B cell (primary cell): ENCODE data around the gene RNF149. TPM values are rescaled to one million over a fixed set of nuclear protein-coding genes. Genes with fewer than 3 reads are reported as not detected.

ENCODE experiments used
- ATAC-seq: fragments of 200-7000 bp; cut with Tn5 transposase; one replicate; pipeline ENCODE4 v1.10.0; 2021; ENCODE audit warnings: low read depth, mild to moderate bottlenecking, moderate number of reproducible peaks, moderate library complexity
- CTCF ChIA-PET: fragments of 350-600 bp; sonication (Branson Sonifier 250); formaldehyde crosslinking; loops from one replicate; lab custom pipeline; 2021; ENCODE audit warnings: antibody characterized with exemption, inconsistent platforms; lab: Charles Lee
- POLR2A ChIA-PET: fragments of 350-600 bp; sonication (Branson Sonifier 250); formaldehyde crosslinking; loops from one replicate; lab custom pipeline; 2021; ENCODE audit warnings: antibody characterized with exemption; lab: Charles Lee
- DNase-seq: peaks from one replicate; pipeline ENCODE4 v3.0.0; 2013
- H2AFZ ChIP-seq: 2 replicates; pipeline ENCODE4 v1.6.1; 2012; ENCODE audit warnings: mild to moderate bottlenecking, low read depth, low read length; ENCODE audit not compliant: insufficient read depth, poor library complexity, severe bottlenecking
- H3K27ac ChIP-seq, 2 donors: 1 replicate in 1 of 2; 2 replicates in 1 of 2; pipeline ENCODE4 v1.5.1; 2012 to 2013; ENCODE audit warnings: low read length in 2 of 2, mild to moderate bottlenecking in 2 of 2, moderate library complexity in 1 of 2
- H3K27me3 ChIP-seq, 4 experiments: fragments of 200-600 bp in 1 of 4; sonication (generic) in 1 of 4; replicated peaks in 1 of 4; 1 replicate in 2 of 4; 2 replicates in 2 of 4; pipeline versions ENCODE4 v1.6.1 to v1.7.0; 2013 to 2016; ENCODE audit warnings: low read length in 3 of 4, mild to moderate bottlenecking in 2 of 4, mixed read lengths in 1 of 4, moderate library complexity in 1 of 4; ENCODE audit not compliant: insufficient read depth in 4 of 4, control insufficient read depth in 3 of 4; ENCODE audit errors: control extremely low read depth in 1 of 4
- H3K36me3 ChIP-seq, 2 experiments: replicated peaks in 1 of 2; 1 replicate in 1 of 2; 2 replicates in 1 of 2; pipeline versions ENCODE4 v1.6.1 to v1.7.1; 2013; ENCODE audit warnings: low read length in 1 of 2; ENCODE audit not compliant: insufficient read depth in 2 of 2, control insufficient read depth in 1 of 2; ENCODE audit errors: control extremely low read depth in 1 of 2, extremely low read depth in 1 of 2
- H3K4me1 ChIP-seq, 2 donors: fragments of 200-600 bp in 1 of 2; sonication (generic) in 1 of 2; 1 replicate in 1 of 2; 2 replicates in 1 of 2; pipeline versions ENCODE4 v1.5.1 to v1.6.1; 2013 to 2017; ENCODE audit warnings: low read length in 2 of 2; ENCODE audit not compliant: control insufficient read depth in 2 of 2, insufficient read depth in 2 of 2
- H3K4me2 ChIP-seq: replicated peaks from 2 replicates; pipeline ENCODE3; 2012; ENCODE audit warnings: mild to moderate bottlenecking, low read depth, low read length; ENCODE audit not compliant: poor library complexity, severe bottlenecking
- H3K4me3 ChIP-seq, 5 experiments: fragments of 200-600 bp in 1 of 5; sonication (generic) in 1 of 5; 1 replicate in 3 of 5; 2 replicates in 2 of 5; pipeline versions ENCODE4 v1.5.1 to v1.7.0; 2011 to 2016; ENCODE audit warnings: low read length in 4 of 5, mild to moderate bottlenecking in 4 of 5, low read depth in 2 of 5, control low read depth in 1 of 5, moderate library complexity in 1 of 5; ENCODE audit not compliant: insufficient read depth in 1 of 5; ENCODE audit errors: control extremely low read depth in 1 of 5, extremely low read depth in 1 of 5
- H3K79me2 ChIP-seq: fragments of 200-600 bp; sonication (generic); one replicate; pipeline ENCODE4 v1.6.0; 2016; ENCODE audit warnings: low read length; ENCODE audit not compliant: control insufficient read depth, insufficient read depth
- H3K9ac ChIP-seq: fragments of 200-600 bp; sonication (generic); 2 replicates; pipeline ENCODE4 v1.6.1; 2017; ENCODE audit warnings: mild to moderate bottlenecking, low read length, moderate library complexity
- H3K9me3 ChIP-seq, 3 donors: one replicate each; pipeline versions ENCODE4 v1.6.1 to v1.7.1; 2013; ENCODE audit warnings: low read length in 2 of 3; ENCODE audit not compliant: control insufficient read depth in 2 of 3, insufficient read depth in 1 of 3; ENCODE audit errors: control extremely low read depth in 1 of 3
- H4K20me1 ChIP-seq: 2 replicates; pipeline ENCODE4 v1.6.0; 2012; ENCODE audit warnings: mild to moderate bottlenecking, low read length; ENCODE audit not compliant: insufficient read depth, control insufficient read depth, poor library complexity, severe bottlenecking
- H3K27ac Mint-ChIP-seq: one replicate; pipeline ENCODE4 v1.8.0; 2021; ENCODE audit warnings: mixed read lengths
- H3K27me3 Mint-ChIP-seq: one replicate; pipeline ENCODE4 v1.8.0; 2021; ENCODE audit warnings: mixed read lengths
- H3K4me1 Mint-ChIP-seq: one replicate; pipeline ENCODE4 v1.8.0; 2021; ENCODE audit warnings: mixed read lengths
- H3K4me3 Mint-ChIP-seq: one replicate; pipeline ENCODE4 v1.8.0; 2021; ENCODE audit warnings: mixed read lengths
- H3K9me3 Mint-ChIP-seq: one replicate; pipeline ENCODE4 v1.8.0; 2022; ENCODE audit warnings: mixed read lengths; ENCODE audit not compliant: insufficient read depth
- EZH2 ChIP-seq: IDR thresholded peaks from 2 replicates; pipeline ENCODE4 v1.6.1; 2012; ENCODE audit warnings: borderline replicate concordance, low read depth, mild to moderate bottlenecking, moderate library complexity, low read length; ENCODE audit not compliant: insufficient read depth, poor library complexity, severe bottlenecking
- WGBS: methylation state at CpG from one replicate; pipeline ENCODE4 v1.1.5; 2013; ENCODE audit warnings: missing lambda C conversion rate; ENCODE audit not compliant: insufficient coverage; 5-methylcytosine and 5-hydroxymethylcytosine counted together
- intact Hi-C: fragments of 100-400 bp; cut with micrococcal nuclease; formaldehyde crosslinking; loops from one replicate; pipeline ENCODE4 v1.10.0; 2022
- polyA plus RNA-seq: library from polyadenylated mRNA; depleted of rRNA; stranded (reverse); fragments of >200 nt; gene quantifications from 2 replicates; pipeline ENCODE4 v1.2.3, GENCODE V29; 2012
- total RNA-seq, 2 donors: library from RNA; stranded (reverse); fragments of 120-200 nt in 1 of 2; gene quantifications; 1 replicate in 1 of 2; 2 replicates in 1 of 2; pipeline versions ENCODE4 v1.2.3 to v1.2.4, GENCODE V29; 2013 to 2022
- TF ChIP-seq, protein P1 (sequence below): fragments of 200-600 bp; IDR thresholded peaks from one replicate; pipeline ENCODE4 v1.8.0; 2022; ENCODE audit warnings: antibody characterized with exemption, mild to moderate bottlenecking

The RNF149 gene
- total and polyA plus RNA-seq, 2 donors (not counting 1 experiment from before 2014, with no cell fraction given), result 28.2 to 71.6 TPM

DNA sequence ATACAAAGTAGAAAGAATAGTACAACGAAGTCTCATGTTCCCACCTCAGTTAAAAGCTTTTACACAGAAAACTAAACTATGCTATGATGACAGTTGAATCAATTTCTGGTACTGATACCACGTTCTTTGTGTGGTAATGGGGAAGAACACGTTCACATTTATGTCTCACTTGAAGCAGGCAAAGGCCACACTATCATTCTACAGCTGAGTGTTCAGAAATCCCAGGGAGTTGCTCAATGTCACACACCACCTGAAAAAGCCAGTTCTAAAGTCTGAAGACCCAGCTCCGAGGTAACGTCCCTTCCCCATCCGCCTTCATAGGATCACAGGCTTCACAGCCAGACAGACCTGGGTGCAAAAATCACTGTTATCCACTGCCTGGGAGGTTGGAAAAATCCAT is 8.9 kb downstream of the RNF149 start:
- intact Hi-C loops, result no loop called here
- no peak overlapping the region for H3K9ac ChIP-seq
- H3K27me3 ChIP-seq, result no peaks in the 10 kb centered on the region
- H3K36me3 ChIP-seq, result peaks cover 3 to 7% of the 10 kb centered on the region in 2 experiments
- H3K27ac Mint-ChIP-seq, result no peak overlapping the region
- no peaks in the 10 kb centered on the region for H3K27me3 Mint-ChIP-seq
- H3K27ac ChIP-seq, result no peak overlapping the region
- H3K4me3 Mint-ChIP-seq, result no peak overlapping the region
- ChIA-PET POLR2A (no interaction called here), CTCF (interaction anchor here (1.8 kb wide), 1 partner anchor 18 kb away, joined by 4 read pairs; no protein-coding TSS in a partner anchor)
- no peak overlapping the region for H2AFZ ChIP-seq
- peaks cover 8 to 13% of the 10 kb centered on the region in 2 donors for H3K4me1 ChIP-seq
- H3K9me3 Mint-ChIP-seq, result no peaks in the 10 kb centered on the region
- H3K4me1 Mint-ChIP-seq, result peaks cover 45% of the 10 kb centered on the region
- DNase-seq (no peak), ATAC-seq (no peak)
- TF ChIP-seq, protein P1, sequence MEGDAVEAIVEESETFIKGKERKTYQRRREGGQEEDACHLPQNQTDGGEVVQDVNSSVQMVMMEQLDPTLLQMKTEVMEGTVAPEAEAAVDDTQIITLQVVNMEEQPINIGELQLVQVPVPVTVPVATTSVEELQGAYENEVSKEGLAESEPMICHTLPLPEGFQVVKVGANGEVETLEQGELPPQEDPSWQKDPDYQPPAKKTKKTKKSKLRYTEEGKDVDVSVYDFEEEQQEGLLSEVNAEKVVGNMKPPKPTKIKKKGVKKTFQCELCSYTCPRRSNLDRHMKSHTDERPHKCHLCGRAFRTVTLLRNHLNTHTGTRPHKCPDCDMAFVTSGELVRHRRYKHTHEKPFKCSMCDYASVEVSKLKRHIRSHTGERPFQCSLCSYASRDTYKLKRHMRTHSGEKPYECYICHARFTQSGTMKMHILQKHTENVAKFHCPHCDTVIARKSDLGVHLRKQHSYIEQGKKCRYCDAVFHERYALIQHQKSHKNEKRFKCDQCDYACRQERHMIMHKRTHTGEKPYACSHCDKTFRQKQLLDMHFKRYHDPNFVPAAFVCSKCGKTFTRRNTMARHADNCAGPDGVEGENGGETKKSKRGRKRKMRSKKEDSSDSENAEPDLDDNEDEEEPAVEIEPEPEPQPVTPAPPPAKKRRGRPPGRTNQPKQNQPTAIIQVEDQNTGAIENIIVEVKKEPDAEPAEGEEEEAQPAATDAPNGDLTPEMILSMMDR, result no peak
- H3K9me3 ChIP-seq, result no peaks in the 10 kb centered on the region
- H3K79me2 ChIP-seq, result peaks cover 83% of the 10 kb centered on the region
- H3K4me3 ChIP-seq, result no peak overlapping the region
- H3K4me2 ChIP-seq, result no peak overlapping the region
- peaks cover 72% of the 10 kb centered on the region for H4K20me1 ChIP-seq
- WGBS, result 96% methylated on average over 3 of the region's 6 CpGs

DNA sequence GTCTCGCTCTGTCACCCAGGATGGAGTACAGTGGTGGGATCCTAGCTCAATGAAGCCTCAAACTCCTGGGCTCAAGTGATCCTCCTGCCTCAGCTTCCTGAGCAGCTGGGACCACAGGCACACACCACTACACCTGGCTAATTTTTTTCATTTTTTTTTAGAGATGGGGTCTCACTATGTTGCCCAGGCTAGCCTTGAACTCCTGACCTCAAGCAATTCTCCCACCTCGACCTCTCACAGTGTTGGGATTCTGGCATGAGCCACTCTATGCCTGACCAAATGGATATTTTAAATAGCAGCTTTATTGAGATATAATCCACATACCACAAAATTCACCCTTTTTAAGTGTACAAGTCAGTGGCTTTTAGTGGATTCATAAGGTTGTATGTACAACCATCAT is 11.1 kb downstream of the RNF149 start:
- H3K4me1 Mint-ChIP-seq, result peaks cover 33% of the 10 kb centered on the region

More for the DNA sequence above, 11.1 kb downstream of the RNF149 start:
- Mint-ChIP-seq H3K27me3 (no peaks in the 10 kb centered on the region), H3K4me3 (no peak overlapping the region), H3K27ac (no peak overlapping the region), H3K9me3 (no peaks in the 10 kb centered on the region)
- Histone ChIP-seq H3K79me2 (peaks cover 62% of the 10 kb centered on the region), H3K9ac (no peak overlapping the region), H3K9me3 (no peaks in the 10 kb centered on the region), H3K4me3 (no peak overlapping the region), H4K20me1 (peaks cover 66% of the 10 kb centered on the region), H3K4me2 (no peak overlapping the region), H3K36me3 (peaks cover 3 to 22% of the 10 kb centered on the region in 2 experiments), H2AFZ (no peak overlapping the region), H3K27me3 (no peaks in the 10 kb centered on the region), H3K27ac (no peak overlapping the region), H3K4me1 (peaks cover 8 to 13% of the 10 kb centered on the region in 2 donors)
- ChIA-PET CTCF (no interaction called here), POLR2A (no interaction called here)
- TF ChIP-seq EZH2, result no peak
- TF ChIP-seq, protein P1, result no peak
- intact Hi-C loops, result no loop called here
- 100% methylated on average over 1 of the region's 2 CpGs for WGBS
- ATAC-seq (no peak), DNase-seq (no peak)
